ENCODE measurements around the gene EPC1. TPM values are rescaled to one million over a fixed set of nuclear protein-coding genes. Genes with fewer than 3 reads are reported as not detected.

The EPC1 gene
- 17.3 and 24.2 TPM in 2 replicates for total RNA-seq

GRCh38 chr10:32346551-32347362, at the start of gene EPC1:
Gene EPC1, minus strand, starts transcription at chr10:32347158. Its CDS starts 243 bp downstream, at chr10:32346915.

Small RNA genes within 50 kb of the gene (small RNA-seq; reads per million reads assigned to genes)
- not detected for gene RNU6-1244P

Other genes starting within 250 kb of the EPC1 start
- gene CCDC7, start 99.0 kb upstream of the EPC1 start, total RNA-seq = 13.5 and 26.8 TPM in 2 replicates